Sigmoid colon (tissue), 7 donors: ENCODE data around the gene LGSN. TPM values are rescaled to one million over a fixed set of nuclear protein-coding genes. Genes with fewer than 3 reads are reported as not detected.

Source experiments
- DNase-seq: peaks from one replicate; pipeline ENCODE4 v3.0.0-alpha.2; 2019
- H3K27ac ChIP-seq, 4 donors: fragments of 200-600 bp; sonication (generic); one replicate each; pipeline ENCODE4 v1.5.1; 2016 to 2019; ENCODE audit warnings: mild to moderate bottlenecking in 1 of 4
- H3K27me3 ChIP-seq, 3 donors: fragments of 200-600 bp; sonication (generic); one replicate each; pipeline ENCODE4 v1.5.1; 2019; ENCODE audit warnings: mild to moderate bottlenecking in 1 of 3
- H3K36me3 ChIP-seq, 4 donors: fragments of 200-600 bp; sonication (generic); one replicate each; pipeline ENCODE4 v1.5.1; 2016 to 2019
- H3K4me1 ChIP-seq, 4 donors: fragments of 200-600 bp; sonication (generic); one replicate each; pipeline ENCODE4 v1.5.1; 2017 to 2019
- H3K4me3 ChIP-seq, 4 donors: fragments of 200-600 bp; sonication (generic); one replicate each; pipeline ENCODE4 v1.5.1; 2017 to 2019; ENCODE audit warnings: mild to moderate bottlenecking in 2 of 4, moderate library complexity in 1 of 4
- H3K9me3 ChIP-seq, 4 donors: fragments of 200-600 bp in 3 of 4; sonication (generic) in 3 of 4; one replicate each; pipeline versions ENCODE4 v1.5.1 to v1.6.1; 2013 to 2019
- EP300 ChIP-seq, 4 donors: sonication (generic); formaldehyde crosslinking; IDR thresholded peaks; one replicate each; pipeline ENCODE4 v1.6.1; 2017; ENCODE audit warnings: antibody characterized with exemption in 4 of 4
- POLR2A ChIP-seq, 2 donors: fragments of 450-650 bp; IDR thresholded peaks; one replicate each; pipeline ENCODE4 v1.6.1; 2016; ENCODE audit warnings: antibody characterized with exemption in 2 of 2, mild to moderate bottlenecking in 2 of 2, moderate library complexity in 2 of 2
- POLR2AphosphoS5 ChIP-seq, 4 donors: sonication (generic); formaldehyde crosslinking; IDR thresholded peaks; one replicate each; pipeline ENCODE4 v1.6.1; 2017; ENCODE audit warnings: antibody characterized with exemption in 4 of 4
- WGBS, 2 donors: extraction: QIAGEN DNeasy Blood & Tissue Kit; methylation state at CpG; one replicate each; pipeline ENCODE4 v1.1.7; 2013; 5-methylcytosine and 5-hydroxymethylcytosine counted together
- intact Hi-C: fragments of 100-400 bp; cut with DNase I; formaldehyde crosslinking; loops from one replicate; pipeline ENCODE4 v1.15.1; 2023
- polyA plus RNA-seq, 3 donors: library from polyadenylated mRNA; stranded (reverse); fragments of 200-250 nt; gene quantifications; one replicate each; pipeline ENCODE4 v1.2.3, GENCODE V29; 2013
- total RNA-seq, 4 donors: library from RNA; depleted of rRNA; stranded (reverse); fragments of >200 nt; gene quantifications; one replicate each; pipeline ENCODE4 v1.1.0, GENCODE V29; 2016
- TF ChIP-seq, protein P1 (sequence below), 4 experiments: fragments of 450-650 bp in 3 of 4; fragments of 200-600 bp in 1 of 4; IDR thresholded peaks; one replicate each; pipeline ENCODE4 v1.5.1; 2016 to 2019; ENCODE audit warnings: antibody characterized with exemption in 4 of 4, mild to moderate bottlenecking in 3 of 4, moderate library complexity in 2 of 4
- donor health status: healthy with polysubstance abuse.
- donor health status: Bipolar disorder and iron deficiency.
- donor health status: healthy.

The LGSN gene
- total and polyA plus RNA-seq, 7 donors: 0.12 TPM; not detected in 6

DNA sequence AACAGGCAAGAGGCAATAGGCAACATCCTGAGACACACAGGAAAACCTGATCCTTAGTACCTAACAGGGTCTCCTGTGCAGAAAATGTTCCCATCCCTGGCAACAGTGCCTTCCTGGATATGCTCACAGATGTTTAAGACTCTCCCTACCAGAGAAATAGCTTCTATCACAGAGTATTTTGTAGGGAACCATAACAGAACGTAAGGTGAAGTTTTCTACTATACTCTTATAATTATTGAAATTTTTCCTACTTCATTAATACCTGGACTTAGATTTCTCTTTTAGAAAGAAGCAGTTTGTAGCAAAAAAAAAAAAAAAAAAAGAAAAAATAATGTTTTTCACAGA, 33.5 kb upstream of the LGSN start:
- Histone ChIP-seq H3K4me1 (peaks cover 0 to 4% (median 0%) of the 10 kb centered on the region in 4 donors), H3K27me3 (no peaks in the 10 kb centered on the region), H3K27ac (no peak overlapping the region), H3K36me3 (no peaks in the 10 kb centered on the region), H3K9me3 (no peaks in the 10 kb centered on the region), H3K4me3 (no peak overlapping the region)
- WGBS, 2 donors: 74 to 83% methylated on average over 1 of the region's 1 CpG
- intact Hi-C loops: loop anchor here (2.0 to 5.0 kb wide), 3 partner anchors 89 to 410 kb away; partner anchors contain the start of genes LOC128125822 and PTP4A1
- TF ChIP-seq EP300 (IDR thresholded peaks at IDR 0.05) (no peak), POLR2AphosphoS5 (IDR thresholded peaks at IDR 0.05) (no peak), POLR2A (IDR thresholded peaks at IDR 0.05) (no peak)
- TF ChIP-seq, protein P1, sequence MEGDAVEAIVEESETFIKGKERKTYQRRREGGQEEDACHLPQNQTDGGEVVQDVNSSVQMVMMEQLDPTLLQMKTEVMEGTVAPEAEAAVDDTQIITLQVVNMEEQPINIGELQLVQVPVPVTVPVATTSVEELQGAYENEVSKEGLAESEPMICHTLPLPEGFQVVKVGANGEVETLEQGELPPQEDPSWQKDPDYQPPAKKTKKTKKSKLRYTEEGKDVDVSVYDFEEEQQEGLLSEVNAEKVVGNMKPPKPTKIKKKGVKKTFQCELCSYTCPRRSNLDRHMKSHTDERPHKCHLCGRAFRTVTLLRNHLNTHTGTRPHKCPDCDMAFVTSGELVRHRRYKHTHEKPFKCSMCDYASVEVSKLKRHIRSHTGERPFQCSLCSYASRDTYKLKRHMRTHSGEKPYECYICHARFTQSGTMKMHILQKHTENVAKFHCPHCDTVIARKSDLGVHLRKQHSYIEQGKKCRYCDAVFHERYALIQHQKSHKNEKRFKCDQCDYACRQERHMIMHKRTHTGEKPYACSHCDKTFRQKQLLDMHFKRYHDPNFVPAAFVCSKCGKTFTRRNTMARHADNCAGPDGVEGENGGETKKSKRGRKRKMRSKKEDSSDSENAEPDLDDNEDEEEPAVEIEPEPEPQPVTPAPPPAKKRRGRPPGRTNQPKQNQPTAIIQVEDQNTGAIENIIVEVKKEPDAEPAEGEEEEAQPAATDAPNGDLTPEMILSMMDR (IDR thresholded peaks at IDR 0.05): no peak
- DNase-seq: no peak

DNA sequence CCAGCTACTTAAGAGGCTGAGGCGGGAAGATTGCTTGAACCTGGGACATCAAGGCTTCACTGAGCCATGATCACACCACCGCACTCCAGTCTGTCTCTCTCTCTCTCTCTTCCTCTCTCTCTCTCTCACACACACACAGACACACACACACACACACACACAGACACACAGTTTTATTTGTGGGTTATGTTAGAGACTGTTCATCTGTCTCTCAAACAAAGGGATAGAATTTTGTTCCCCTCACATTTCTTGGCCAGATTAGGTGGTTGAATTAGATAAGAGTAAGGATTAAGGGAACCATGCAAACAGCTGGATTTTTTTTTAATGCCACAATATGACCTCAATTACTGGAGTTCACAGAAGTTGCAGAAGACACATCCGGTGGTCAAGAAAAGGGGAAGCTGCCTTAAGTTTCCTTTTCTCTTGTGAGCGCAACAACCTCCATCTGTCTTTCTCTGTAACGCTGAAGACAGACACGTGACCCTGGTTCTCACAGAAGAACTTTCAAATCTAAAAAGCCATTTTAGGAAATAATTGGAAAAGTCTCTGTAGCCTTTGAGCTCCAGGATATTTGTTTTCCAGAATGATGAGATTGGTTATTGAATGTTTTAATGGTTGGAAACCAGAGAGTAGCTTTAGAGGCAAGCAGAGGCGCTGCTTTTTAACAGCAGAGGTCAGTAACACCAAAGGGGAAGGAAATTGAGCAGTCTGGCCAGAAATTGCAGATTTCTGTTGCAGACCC, 32.9 kb upstream of the LGSN start:
- 33 to 49% methylated on average over 7 of the region's 7 CpGs for WGBS, 2 donors
- Histone ChIP-seq H3K4me3 (no peak overlapping the region), H3K4me1 (peaks cover 0 to 4% (median 0%) of the 10 kb centered on the region in 4 donors), H3K27me3 (no peaks in the 10 kb centered on the region), H3K9me3 (no peaks in the 10 kb centered on the region), H3K27ac (no peak overlapping the region), H3K36me3 (no peaks in the 10 kb centered on the region)
- intact Hi-C loops: loop anchor here (2.0 to 5.0 kb wide), 3 partner anchors 90 to 410 kb away; partner anchors contain the start of genes LOC128125822 and PTP4A1
- TF ChIP-seq, protein P1 (IDR thresholded peaks at IDR 0.05): peak; percentile 25 to 61 (median 31)
- no peak for TF ChIP-seq POLR2AphosphoS5 (IDR thresholded peaks at IDR 0.05)
- no peak for DNase-seq

DNA sequence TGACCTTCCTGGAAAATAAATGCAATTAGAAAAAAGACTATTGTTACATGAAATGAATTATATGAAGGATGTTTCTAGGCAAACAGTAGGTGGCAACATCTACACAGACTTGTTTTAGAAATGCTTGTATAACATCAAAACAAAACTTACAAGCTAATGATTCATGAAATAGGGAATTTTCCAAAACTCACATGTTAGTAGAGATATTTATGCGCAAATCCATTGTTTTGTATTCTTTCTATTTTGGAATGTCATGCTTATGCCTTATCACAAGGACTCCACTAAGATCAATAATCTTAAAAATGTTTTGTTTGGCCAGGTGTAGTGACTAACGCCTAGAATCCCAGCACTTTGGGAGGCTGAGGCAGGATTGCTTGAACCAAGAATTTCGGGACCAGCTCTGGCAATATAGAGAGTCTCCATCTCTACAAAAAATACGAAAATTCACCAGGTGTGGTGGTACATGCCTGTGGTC, 32.3 kb upstream of the LGSN start:
- H3K36me3 ChIP-seq: no peaks in the 10 kb centered on the region
- 32 to 57% methylated on average over 4 of the region's 4 CpGs for WGBS, 2 donors
- DNase-seq: no peak
- no peak overlapping the region for H3K4me3 ChIP-seq
- intact Hi-C loops: loop anchor here (2.0 to 5.0 kb wide), 3 partner anchors 90 to 411 kb away; partner anchors contain the start of genes LOC128125822 and PTP4A1
- no peak for TF ChIP-seq EP300 (IDR thresholded peaks at IDR 0.05)
- no peak for TF ChIP-seq POLR2AphosphoS5 (IDR thresholded peaks at IDR 0.05)
- TF ChIP-seq, protein P1 (IDR thresholded peaks at IDR 0.05): no peak
- no peak for TF ChIP-seq POLR2A (IDR thresholded peaks at IDR 0.05)
- H3K4me1 ChIP-seq: peaks cover 0 to 4% (median 0%) of the 10 kb centered on the region in 4 donors
- no peak overlapping the region for H3K27ac ChIP-seq
- no peaks in the 10 kb centered on the region for H3K9me3 ChIP-seq
- no peaks in the 10 kb centered on the region for H3K27me3 ChIP-seq

DNA sequence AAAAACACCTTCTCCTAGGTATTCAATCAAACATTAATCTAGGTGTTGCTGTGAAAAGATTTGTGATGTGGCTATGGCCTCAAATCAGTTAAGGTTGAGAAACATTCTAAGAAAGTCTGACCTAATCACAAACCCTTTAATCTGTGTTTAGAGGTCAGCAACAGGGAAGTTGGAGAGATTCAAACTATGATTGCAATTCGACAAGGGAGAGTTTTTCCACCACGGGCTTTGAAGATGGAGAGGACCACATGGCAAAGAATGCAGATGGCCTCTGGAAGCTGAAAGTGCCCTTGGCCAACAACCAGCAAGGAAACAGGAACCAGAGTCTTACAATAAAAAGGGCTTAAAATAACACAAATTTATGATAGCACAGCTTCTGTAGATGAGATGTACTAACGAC, 29.6 kb upstream of the LGSN start:
- WGBS, 2 donors: 19 to 46% methylated on average over 3 of the region's 3 CpGs
- Histone ChIP-seq H3K36me3 (no peaks in the 10 kb centered on the region), H3K27ac (no peak overlapping the region), H3K27me3 (no peaks in the 10 kb centered on the region), H3K4me3 (no peak overlapping the region), H3K4me1 (peaks cover 0 to 4% (median 0%) of the 10 kb centered on the region in 4 donors), H3K9me3 (no peaks in the 10 kb centered on the region)
- TF ChIP-seq EP300 (IDR thresholded peaks at IDR 0.05): no peak
- TF ChIP-seq, protein P1 (IDR thresholded peaks at IDR 0.05): no peak
- no peak for TF ChIP-seq POLR2AphosphoS5 (IDR thresholded peaks at IDR 0.05)
- no peak for TF ChIP-seq POLR2A (IDR thresholded peaks at IDR 0.05)
- no peak for DNase-seq
- intact Hi-C loops: no loop called here
